GDM1 (cell line): ENCODE measurements around the gene ZNF853.

ENCODE experiments used
- DNase-seq: peaks from one replicate; lab custom pipeline; 2025; lab: John Stamatoyannopoulos, UW

ZNF853 gene

DNA sequence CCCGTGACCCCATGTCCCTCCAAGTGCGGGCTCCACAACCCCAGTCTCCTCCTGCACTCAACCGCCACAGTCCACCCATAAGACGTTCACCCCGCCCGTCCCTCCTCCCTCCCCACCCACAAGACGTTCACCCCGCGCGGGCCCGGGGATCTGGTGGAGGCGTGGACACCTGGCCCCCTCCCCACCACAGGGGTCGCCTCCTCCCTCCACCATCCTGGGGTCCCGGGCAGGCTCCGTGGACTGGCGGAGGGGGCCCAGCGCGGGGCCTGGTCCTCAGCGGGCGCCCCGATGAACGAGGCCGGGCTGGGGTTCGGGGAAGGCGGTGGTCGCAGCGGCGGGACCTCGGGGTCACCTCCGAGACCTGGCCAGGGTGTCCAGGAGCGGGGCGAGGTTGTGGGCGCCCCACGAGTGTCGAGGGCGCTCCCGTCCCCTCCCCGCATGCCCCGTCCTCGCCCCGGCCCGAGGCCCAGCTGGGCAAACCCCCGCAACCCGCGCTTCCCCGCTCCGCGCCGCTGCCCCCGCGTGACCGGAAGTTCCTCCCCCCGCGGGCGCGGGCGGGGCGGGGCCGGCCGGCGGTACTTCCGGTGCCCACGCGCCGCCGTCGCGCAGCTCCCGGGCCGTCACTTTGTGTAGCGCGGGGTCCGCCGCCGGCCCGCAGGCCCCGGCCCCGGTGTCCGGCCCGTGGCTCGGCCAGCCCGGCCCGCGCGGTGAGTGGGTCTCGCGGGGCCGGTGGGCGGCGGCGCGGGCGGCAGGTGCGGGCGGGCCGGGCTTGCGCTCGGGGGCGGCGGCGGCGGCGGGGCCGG, 21.5 kb downstream of the ZNF853 start, which contains the start of gene ZNF316:
Gene ZNF316, plus strand, starts transcription at position 578 of the 803 bp plus-strand sequence. CDS start 5,092 bp downstream, outside the sequence.
- peak; percentile 48 for DNase-seq

DNA sequence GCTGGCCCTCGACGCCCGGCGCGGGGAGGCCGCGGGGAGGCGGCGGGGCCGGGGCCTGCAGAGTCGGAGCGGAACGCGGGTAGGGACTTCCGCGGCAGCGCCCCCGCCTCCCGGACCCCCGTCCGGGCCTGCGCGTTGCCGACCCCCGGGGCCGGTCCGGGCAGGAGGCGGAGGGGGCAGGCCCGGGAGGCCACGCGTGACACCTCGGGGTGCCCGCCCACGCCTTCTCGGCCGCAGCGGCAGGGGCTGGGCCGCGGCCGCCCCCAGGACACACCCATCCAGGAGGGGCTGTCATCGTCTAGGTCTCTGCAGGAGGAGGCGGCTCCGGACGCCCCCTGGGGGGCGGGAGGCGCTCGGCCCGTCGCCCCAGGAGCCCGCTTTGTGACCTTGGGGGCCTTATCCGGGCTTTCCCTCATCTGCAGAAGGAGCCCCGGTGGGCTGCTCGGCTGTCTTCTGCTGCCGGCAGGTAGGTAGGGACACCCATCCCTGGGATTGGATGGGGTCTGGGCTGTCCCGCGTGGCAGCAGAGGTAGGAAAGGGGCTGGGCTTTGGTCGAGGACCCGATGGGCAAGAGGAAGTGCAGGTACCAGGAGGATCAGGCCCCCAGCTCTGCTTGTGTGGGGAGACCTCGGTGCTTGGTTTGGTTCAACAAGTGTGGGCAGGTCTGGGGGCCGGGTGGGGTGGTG, 22.3 kb downstream of the ZNF853 start:
- DNase-seq = peak; percentile 47

DNA sequence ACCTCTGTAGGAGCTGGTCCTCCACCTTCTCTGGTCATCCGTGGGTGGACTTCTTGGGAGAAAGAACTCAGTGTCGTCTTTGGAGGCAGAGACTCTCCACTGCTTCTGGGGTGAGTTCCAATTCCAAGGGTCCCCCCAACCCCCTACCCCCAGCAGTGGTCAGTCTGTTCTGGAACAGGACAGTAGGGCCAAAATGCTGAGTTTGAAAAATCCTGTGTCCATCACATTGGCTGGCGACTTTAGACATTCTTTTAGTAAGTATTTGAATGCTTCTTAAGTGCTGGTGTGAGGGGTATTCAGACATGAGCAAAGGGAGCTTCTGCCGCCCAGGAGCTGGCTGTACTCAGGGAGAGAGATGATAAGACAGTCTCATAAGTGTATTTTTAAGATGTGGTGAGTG, 23.6 kb downstream of the ZNF853 start:
- DNase-seq = no peak

DNA sequence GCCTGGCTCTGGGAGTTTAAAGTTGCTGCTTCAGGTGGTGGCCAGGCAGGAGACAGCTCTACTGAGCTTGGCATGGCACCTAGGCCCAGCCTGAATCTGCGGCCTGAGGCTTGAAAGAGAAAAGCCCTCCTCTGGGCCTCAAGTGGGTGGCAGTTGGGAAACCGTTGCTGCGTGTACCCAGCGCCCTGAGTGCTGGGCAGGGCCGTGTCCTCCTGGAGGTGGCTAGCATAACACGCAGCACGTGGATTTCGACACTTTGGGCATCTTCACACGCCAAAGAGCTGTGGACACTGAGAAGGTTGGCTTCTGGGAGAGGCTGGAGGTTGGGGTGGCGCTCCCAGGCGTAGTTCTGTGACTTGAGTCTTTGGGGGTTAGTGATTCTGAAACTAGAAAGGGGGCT, 24.2 kb downstream of the ZNF853 start:
- DNase-seq = no peak

DNA sequence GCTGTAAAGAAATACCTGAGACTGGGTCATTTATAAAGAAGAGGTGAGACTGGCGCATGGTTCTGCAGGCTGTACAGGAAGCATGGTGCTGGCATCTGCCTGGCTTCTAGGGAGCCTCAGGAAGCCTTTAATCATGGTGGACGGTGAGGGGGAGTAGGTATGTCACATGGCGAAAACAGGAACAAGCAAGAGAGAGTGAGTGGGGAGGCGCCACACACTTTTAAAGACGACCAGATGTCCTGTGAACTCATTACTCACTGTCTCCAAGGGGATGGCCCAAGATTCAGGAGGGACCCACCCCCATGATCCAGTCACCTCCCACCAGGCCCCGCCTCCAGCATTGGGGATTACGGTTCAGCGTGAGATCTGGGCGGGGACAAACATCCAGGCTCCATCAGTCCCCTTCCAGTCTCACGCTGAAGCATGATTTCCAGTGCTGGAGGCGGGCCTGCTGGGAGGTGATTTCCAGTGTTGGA, 24.9 kb downstream of the ZNF853 start:
- DNase-seq = no peak

DNA sequence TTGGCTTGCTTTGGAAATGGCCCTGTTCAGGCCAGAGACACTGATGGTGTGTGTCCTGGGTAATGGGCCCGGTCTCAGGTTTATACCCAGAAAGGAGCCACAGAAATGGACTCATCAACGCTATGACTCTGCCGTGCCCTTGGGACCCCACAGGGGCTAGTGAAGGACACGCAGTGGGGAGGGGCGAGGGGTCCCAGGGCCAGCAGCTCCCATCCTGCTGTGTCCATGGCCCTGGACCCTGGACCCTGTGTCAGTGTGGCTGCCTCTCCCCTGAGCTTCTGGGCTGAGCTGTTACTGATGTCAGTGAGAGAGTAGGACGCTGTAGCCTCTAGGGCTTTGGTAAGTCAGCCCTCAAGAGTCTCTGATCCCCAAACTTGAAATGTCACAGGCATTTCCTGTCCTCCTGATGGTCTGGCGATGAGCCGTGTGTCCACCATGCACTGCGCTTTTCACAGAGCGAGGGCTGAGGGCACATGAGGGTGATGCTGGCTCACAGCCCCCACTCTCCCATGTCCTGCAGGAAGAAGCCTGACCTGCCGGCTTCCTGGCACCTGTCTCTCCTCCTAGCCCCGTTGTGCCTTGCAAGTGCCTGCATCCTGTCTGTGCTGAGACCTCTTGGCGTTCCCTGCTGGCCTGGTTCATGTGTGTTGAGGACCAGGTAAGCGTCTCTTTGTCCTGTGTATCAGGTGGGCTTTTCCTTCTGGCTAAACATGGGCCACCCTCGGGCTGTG, 26.1 kb downstream of the ZNF853 start:
- DNase-seq = no peak

DNA sequence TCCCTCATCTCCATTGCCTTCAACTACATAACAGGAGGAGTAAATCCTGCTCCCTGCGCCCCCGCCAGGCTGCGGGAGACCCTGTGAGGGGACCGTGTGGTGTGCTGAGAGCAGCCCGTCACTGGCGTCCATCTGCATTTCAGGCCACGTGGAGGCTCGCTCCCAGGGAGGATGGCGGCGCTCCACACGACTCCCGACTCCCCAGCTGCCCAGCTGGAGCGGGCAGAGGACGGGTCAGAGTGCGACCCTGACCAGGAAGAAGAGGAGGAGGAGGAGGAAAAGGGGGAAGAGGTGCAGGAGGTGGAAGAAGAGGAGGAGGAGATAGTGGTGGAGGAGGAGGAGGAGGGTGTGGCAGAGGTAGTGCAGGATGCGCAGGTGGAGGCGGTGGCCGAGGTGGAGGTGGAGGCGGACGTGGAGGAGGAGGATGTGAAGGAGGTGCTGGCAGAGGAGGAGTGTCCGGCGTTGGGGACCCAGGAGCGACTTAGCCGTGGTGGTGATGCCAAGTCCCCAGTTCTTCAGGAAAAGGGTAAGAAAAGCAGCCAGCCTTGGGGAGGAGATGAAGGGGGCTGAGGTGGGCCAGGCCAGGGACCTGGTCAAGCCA, 26.9 kb downstream of the ZNF853 start:
- DNase-seq = no peak

DNA sequence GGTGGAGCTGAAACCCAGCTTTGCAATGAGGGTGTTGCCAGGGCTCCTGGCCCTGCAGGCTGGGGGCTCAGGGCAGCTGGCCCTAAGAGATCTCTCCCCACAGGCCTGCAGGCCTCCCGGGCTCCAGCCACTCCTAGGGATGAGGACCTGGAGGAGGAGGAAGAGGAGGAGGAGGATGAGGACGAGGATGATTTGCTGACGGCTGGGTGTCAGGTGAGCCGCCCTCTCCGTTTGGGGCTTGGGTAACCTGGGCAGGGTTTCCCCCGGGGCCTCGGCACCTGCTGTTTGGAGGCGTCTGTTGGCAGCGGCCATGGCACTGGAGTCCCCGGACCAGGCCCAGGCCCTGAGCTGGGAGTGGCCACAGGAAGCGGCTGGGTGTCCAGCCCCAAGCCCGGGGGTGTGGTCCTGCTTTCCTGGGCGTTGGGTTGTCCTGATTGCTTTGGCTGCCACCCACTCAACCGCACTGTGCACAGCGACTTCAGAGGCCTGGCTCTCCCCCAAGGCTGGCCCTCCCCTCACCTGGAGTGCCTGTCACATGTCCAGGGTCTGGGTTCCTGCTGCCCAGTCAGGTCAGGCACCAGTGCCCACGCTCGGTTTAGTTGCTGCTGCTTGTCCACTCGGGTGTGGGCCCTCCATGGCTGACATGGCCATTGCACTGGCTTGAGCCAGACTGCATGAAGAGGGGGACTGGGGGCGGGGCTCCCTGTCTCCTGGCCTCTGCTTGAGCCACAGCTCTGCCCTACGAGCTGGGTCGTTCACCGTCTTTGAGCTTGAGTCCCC, 27.6 kb downstream of the ZNF853 start:
- DNase-seq = no peak

DNA sequence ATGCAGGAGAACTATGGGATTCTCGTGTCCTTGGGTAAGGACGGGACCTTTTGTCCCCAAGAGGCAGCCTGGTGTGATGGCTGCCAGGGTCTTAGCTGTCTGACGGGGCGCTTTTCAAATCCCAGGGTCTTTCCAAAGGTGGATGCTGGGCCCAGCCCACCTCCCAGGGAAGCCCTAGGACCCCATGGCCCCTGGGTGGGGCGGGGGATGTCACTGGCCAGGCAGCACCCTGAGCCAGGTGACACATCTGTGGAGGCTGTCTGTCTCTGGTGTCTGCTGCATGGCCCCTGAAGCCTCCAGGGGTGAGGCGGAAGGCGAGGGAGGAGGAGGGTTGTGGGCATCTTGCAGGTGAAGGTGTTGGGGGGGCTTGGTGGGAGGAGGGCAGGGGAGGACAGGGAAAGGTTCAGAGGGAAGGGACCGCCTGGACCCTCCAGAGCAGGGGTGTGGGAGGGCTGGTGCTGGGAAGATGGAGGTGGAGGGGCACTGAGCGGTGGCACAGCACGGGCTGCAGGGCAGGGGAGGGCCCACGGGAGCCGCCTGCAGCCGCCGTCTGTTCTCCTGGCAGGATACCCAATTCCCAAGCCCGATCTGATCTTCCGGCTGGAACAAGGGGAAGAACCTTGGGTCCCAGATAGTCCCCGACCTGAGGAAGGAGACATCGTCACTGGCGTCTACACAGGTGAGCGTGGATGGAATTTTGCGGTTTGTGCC, 28.7 kb downstream of the ZNF853 start:
- DNase-seq = no peak

DNA sequence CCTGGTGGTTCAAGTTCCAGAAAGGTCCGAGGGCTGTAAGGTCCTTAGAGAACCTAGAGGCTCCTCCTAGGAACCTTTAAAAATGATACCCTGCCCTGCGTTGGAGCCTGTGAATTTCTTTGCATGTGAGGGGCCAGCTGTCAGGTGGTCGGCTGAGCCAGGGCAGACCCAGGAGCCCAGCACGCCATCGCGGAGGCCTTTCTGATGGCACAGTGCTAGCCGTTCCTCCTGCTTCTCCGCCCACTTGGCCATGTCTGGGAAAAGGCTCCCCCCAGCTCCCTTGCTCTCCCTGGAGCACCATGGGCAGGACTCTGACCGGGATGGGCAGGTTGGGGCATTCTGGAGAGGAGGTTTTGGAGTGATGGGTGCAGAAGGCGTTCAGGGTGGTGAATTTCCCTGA, 29.3 kb downstream of the ZNF853 start:
- no peak for DNase-seq

DNA sequence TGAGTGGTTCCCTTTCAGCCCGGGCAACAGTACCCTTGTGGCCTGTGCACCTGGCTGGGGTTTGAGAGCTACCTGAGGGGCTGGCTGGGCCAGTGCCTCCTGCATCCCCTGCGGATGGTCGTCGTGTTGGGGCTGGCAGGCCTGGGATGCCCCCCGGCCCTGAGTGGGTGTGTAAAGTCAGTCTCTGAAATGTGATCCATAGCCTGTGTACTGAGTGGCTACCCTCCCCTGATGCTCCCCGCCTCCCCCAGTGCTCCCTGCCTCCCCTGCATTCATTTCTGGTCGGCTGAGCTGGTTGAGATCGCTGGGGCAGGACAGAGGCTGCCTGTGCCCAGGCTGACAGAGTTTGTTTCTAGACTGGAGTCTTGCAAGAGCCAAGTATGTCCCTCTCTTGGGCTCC, 31.1 kb downstream of the ZNF853 start:
- DNase-seq = no peak

DNA sequence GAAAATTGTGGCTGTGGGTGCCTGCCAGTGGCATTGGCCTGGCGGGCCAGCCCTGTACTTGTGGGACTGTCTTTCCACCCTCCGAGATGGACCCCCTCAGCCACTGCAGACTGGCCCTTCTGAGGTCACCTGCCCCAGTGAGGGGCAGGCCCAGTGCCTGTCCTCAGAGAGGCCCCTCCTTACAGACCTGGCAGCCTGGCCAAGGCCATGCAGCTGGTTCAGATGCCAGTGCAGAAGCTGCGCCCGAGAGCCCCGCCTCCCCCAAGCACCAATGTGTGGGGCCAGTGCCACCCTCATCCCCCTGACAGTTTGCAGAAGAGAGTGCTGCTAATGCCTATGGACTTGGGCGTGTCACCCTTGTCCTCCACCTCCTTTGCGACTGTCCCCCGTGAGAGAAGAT, 31.7 kb downstream of the ZNF853 start:
- no peak for DNase-seq

DNA sequence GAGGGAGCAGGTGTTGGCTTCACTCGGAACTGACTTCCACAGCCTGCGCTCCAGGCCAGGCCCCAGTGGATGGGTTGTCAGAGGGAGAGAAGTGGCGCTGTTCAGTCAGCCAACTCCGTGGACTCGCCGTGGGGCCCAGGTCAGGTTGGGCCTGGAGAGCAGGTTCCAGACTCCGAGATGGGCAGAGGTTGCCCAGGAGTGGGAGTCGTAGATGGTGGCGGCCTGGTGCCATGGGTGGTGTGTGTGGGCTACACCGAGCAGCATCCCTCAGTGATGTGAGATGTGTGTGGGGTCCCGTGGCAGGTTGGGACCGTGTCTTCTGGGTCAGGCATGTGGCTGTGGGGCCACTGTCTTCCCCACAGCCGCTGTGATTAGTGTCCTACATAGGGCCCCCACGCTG, 32.1 kb downstream of the ZNF853 start:
- no peak for DNase-seq

DNA sequence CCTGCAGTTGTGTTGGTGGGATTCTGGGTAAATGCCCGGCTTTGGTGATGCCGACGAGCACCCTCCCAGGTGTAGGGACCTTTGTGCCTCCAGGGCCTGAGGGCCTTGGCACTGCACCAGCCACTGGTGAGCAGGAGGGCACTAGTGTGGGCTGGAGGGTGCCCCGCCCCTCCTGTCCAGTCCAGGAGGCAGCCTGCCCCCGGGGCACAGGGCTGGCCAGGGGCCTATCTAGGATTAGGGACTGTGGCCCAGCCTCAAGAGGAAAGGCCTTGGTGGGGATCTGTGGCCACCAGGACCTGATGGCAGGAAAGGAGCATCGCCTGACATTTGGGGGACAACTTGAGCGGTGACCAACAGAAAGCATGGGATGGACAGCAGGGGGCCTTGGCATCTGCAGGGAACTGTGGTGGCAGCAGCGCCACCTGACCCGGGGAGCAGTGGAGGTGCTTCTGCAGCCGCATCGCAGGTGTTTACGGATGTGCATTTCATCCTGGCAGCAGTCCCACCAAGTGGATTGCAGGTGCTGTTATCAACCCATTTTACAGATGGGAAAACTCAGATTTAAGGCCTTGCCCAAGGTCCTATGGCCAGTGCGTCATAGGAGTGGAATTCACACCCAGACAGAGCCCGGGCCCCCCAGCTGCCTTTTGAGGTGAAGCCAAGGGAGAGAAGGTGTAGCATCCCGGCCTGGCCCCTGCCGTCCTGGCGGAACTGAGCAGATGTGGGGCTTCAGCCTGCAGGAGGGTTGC, 32.8 kb downstream of the ZNF853 start:
- no peak for DNase-seq

DNA sequence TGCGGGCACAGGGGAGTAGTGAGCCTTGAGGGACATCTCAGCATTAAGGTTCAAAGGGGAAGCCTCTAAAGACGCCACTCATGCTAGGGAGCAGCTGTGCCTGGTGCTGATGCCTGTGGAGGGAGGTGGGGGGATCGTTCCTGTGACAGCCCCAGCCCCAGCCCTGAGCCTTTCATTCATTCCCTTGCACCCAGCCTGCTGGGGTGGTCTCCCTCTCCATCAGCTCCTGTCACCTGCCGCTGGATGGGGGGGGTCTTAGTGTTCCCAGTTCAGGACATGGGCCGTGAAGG, 33.4 kb downstream of the ZNF853 start:
- DNase-seq = no peak

DNA sequence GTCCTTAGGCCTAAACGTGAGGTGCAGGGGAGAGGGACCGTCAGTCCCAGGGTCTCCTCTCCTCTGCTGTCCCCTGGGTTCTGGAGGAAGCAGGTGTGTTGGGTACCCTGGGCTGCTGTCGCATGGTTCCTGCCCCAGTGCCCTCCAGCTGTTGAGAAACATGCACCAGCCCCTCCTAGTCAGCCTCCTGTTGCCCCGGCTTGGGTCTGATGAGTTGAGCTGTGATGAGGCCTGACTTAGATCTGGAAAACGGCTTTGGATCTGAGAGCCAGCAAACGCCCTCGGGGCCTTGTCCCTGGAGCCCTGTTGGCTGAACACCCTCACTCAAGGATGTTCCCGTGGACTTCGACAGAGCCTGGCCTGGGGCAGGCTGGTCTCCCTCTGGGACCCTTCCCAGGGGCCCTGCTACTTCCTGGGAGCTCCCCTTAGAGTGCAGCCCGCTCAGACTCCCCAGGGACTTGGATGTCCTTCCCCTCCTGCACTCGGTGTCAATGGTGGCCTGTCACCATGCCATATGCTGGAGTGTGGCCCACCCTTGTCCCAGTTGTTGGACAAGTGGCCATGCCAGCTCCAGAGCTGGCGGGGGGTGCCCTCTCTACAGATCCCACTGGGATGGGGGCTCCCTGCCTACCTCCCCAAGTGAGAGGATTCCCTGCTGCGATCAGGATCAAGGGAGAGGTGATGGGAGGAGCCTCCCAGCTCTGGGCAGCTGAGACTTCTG, 34.0 kb downstream of the ZNF853 start:
- DNase-seq = no peak

DNA sequence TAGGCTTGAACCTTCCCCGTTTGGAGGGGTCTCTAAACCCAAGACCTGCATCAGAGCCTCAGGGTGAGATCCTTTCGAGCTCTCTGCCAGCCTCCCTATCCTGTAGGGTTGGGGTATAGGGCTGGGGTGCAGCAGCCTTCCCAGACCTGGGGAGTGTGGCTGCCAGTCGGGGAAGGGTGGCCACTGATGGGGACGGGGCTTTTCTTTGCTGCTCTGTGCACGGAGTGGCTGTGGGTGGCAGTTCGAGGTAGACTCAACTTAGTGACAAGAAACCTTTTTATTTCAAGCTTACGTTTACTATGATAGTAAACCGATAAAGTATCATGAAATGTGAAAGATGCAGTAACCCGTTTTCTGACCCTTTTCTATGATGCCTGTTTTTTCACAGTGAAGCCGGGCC, 34.7 kb downstream of the ZNF853 start:
- DNase-seq = no peak

DNA sequence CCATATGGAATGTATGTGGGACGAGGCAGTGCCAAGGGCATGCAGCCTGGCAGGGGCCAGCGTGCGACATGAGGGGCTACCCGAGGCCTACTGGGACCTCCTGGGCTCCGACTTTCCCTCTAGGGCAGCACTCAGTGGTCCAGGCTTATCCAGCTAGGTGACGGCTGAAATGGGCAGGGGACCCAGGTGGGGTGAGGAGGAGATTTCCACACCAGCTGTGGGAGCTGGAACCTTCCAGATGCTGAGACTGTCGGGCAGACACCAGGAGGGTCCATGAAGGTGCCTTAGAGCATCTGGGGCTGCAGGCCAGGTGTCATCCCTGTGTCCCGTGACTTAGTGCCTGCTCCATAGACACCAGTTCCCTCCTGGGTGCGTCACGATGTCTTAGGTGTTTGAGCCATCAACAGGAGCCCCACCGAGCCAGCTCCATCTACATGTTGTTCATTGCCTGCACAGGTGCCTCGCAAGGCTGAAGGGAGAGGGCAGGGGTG, 35.2 kb downstream of the ZNF853 start:
- DNase-seq = no peak

DNA sequence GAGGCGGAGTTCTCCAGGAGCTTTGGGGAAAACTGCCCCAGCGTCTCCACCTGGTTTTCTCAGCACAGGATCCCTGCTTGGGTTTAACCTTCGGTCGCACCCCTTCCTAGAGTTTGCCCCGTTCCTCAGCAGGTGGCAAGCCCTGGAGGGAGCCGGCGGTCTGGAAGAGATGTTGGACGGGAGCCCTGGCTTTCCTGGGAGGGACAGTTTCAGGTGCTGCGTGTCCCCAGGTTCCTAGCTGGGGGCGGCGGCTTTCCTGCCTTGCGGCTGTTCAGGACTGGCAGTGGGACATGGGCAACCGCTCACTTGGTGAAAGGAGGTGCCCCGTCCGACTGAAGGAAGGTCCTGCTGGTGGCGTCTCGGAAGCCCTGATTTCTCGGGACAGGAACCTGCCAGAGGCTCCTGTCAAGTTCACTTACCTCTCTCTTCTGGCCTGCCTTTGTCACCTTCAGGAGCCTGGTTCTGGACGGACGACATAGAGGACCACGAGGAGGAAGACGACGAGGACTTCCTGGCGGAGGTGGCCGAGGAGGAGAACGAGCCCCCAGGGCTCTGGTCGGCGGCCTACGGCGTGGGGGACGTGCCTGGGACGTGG, 36.5 kb downstream of the ZNF853 start:
- DNase-seq = no peak
